Measurements from ENCODE around the gene TBL1XR1.

TBL1XR1 gene

DNA sequence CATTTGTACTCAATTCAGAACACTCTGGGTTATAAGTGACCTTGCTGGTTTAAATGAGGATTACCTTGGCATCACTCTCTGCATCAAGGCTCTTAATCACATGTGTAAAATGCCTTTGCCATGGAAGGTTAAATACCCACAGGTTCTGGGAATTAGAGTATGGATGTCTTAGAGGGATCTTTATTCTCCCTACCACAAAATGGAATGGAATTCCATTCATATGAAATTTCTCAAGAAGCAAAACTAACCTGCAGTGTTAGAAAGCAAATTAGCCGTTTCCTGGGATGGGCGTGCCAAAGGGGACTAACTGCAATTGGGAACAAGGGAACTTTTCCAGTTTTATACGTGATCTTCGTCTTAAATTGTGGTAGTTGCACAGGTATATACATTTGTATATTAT, 39.8 kb downstream of the TBL1XR1 start:
- DNase-seq (ENCODE audit: extremely low read depth, insufficient read length) = no peak
- Histone ChIP-seq H3K27me3 (replicated peaks; ENCODE audit: control insufficient read depth, insufficient read depth, low read length) (no peaks in the 10 kb centered on the region), H3K4me3 (replicated peaks; ENCODE audit: low read depth, low read length) (no peak overlapping the region), H3K36me3 (ENCODE audit: control insufficient read depth, insufficient read depth, low read length) (no peaks in the 10 kb centered on the region)
- no peak for TF ChIP-seq CTCF (IDR thresholded peaks at IDR 0.05; ENCODE audit: insufficient read depth, low read length, poor library complexity, severe bottlenecking)

- no peak for TF ChIP-seq CTCF (IDR thresholded peaks at IDR 0.05; ENCODE audit: insufficient read depth, low read length, poor library complexity, severe bottlenecking)
- Histone ChIP-seq H3K36me3 (ENCODE audit: control insufficient read depth, insufficient read depth, low read length) (no peaks in the 10 kb centered on the region; the same call in 1 of the 2 replicates), H3K27me3 (replicated peaks; ENCODE audit: control insufficient read depth, insufficient read depth, low read length) (no peaks in the 10 kb centered on the region), H3K4me3 (replicated peaks; ENCODE audit: low read depth, low read length) (no peak overlapping the region)
- DNase-seq (ENCODE audit: extremely low read depth, insufficient read length) = no peak
These were observed 42.5 kb downstream of the TBL1XR1 start for GRCh38 chr3:177154733-177155132.

DNA sequence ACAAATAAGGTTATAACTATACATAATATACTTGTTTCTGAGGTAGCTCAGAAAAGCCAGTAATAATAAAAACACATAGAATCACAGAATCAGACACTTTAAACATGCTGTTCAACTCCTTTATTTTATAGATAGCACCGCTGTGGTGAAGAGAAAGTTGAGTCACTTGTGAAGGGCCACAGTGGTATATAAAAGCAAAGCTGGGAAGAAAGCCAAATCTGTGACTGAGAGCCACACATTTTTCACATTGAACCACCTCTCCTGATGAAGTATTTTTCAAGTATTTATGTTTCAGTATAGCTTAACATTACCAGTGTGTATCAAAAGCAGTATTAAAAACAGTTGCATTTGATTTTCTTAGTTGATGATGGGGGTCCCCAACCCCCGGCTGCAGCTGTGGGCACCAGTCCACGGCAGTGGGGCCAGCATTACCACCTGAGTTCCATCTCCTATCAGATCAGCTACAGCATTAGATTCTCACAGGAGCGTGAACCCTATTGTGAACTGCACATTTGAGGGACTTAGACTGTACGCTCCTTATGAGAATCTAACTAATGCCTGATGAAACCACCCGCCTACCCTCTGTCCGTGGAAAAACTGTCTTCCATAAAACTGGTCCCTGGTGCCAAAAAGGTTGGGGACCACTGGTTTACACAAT, 46.2 kb downstream of the TBL1XR1 start:
- DNase-seq (ENCODE audit: extremely low read depth, insufficient read length) = peak; percentile 33
- no peak overlapping the region for H3K4me3 ChIP-seq (replicated peaks; ENCODE audit: low read depth, low read length)
- no peak for TF ChIP-seq CTCF (IDR thresholded peaks at IDR 0.05; ENCODE audit: insufficient read depth, low read length, poor library complexity, severe bottlenecking)
- H3K36me3 ChIP-seq (ENCODE audit: control insufficient read depth, insufficient read depth, low read length) = no peaks in the 10 kb centered on the region; the same call in 1 of the 2 replicates
- no peaks in the 10 kb centered on the region for H3K27me3 ChIP-seq (replicated peaks; ENCODE audit: control insufficient read depth, insufficient read depth, low read length)

- DNase-seq (ENCODE audit: extremely low read depth, insufficient read length) = no peak
- Histone ChIP-seq H3K27me3 (replicated peaks; ENCODE audit: control insufficient read depth, insufficient read depth, low read length) (no peaks in the 10 kb centered on the region), H3K4me3 (replicated peaks; ENCODE audit: low read depth, low read length) (peak overlapping the region; percentile 23), H3K36me3 (ENCODE audit: control insufficient read depth, insufficient read depth, low read length) (no peaks in the 10 kb centered on the region; the same call in 1 of the 2 replicates)
- TF ChIP-seq CTCF (IDR thresholded peaks at IDR 0.05; ENCODE audit: insufficient read depth, low read length, poor library complexity, severe bottlenecking) = no peak
These were observed 46.9 kb downstream of the TBL1XR1 start for GRCh38 chr3:177150218-177150916.

GRCh38 chr3:177149106-177149505, 48.2 kb downstream of the TBL1XR1 start:
- DNase-seq (ENCODE audit: extremely low read depth, insufficient read length) = no peak
- Histone ChIP-seq H3K36me3 (ENCODE audit: control insufficient read depth, insufficient read depth, low read length) (no peaks in the 10 kb centered on the region; the same call in 1 of the 2 replicates), H3K4me3 (replicated peaks; ENCODE audit: low read depth, low read length) (no peak overlapping the region), H3K27me3 (replicated peaks; ENCODE audit: control insufficient read depth, insufficient read depth, low read length) (no peaks in the 10 kb centered on the region)
- no peak for TF ChIP-seq CTCF (IDR thresholded peaks at IDR 0.05; ENCODE audit: insufficient read depth, low read length, poor library complexity, severe bottlenecking)

Data from GM06990 (cell line).